ENCODE data around the gene SYNE1.
"Not testable (repeated sequence)": the region's sequence is repeated elsewhere in the genome, so short reads cannot be mapped to it uniquely, and the experiment has no call there.

SYNE1 gene

DNA sequence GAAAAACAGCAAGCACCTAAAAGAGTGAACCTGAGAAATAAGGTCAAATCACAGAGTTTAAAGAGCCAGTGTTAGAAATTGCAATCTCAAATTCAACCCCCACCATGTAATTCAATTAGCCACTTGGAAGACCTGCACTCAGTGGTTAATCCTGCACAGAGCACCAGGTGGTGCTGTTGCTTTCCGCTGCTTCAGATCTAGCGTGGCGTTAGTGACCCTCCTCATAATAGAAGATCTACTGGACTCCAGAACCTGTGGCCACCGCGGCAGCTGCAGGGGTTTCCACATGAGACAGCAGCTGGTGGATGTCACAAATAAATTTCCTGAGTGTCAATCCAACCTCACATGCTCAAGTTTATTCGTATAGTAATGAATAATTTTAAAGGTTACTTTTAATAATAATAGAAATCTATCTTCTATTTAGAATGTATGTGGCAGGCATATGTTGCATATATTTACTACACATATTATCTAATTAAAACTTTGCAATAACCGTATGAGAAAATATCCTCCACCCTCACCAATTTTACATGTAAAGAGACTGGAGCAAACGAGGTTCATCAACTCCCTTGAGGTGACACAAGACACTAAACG, 84.4 kb downstream of the SYNE1 start:
- TF ChIP-seq, protein P1, sequence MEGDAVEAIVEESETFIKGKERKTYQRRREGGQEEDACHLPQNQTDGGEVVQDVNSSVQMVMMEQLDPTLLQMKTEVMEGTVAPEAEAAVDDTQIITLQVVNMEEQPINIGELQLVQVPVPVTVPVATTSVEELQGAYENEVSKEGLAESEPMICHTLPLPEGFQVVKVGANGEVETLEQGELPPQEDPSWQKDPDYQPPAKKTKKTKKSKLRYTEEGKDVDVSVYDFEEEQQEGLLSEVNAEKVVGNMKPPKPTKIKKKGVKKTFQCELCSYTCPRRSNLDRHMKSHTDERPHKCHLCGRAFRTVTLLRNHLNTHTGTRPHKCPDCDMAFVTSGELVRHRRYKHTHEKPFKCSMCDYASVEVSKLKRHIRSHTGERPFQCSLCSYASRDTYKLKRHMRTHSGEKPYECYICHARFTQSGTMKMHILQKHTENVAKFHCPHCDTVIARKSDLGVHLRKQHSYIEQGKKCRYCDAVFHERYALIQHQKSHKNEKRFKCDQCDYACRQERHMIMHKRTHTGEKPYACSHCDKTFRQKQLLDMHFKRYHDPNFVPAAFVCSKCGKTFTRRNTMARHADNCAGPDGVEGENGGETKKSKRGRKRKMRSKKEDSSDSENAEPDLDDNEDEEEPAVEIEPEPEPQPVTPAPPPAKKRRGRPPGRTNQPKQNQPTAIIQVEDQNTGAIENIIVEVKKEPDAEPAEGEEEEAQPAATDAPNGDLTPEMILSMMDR (IDR thresholded peaks at IDR 0.05; ENCODE audit: borderline replicate concordance, insufficient read depth, low read depth, low read length): peak; percentile 72
- no peak overlapping the region for H3K4me3 ChIP-seq (ENCODE audit: low read depth, low read length)

DNA sequence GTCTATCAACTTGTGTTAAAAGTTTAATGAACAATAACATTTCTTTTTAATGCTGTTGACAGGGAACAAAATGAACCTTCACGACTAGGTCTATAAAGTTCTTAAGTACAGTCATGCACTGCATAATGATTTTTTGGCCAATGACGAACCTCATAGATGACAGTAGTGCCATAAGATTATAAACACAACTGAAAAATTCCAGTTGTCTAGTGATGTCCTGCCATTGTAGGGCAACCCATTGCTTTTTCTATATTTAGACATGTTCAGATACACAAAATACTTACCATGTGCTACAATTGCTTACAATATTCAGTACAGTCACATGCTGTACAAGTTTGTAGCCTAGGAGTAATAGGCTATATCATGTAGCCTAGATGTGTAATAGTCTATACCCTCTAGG, 93.6 kb downstream of the SYNE1 start:
- no peak overlapping the region for H3K4me3 ChIP-seq (ENCODE audit: low read depth, low read length)
- TF ChIP-seq, protein P1 (IDR thresholded peaks at IDR 0.05; ENCODE audit: borderline replicate concordance, insufficient read depth, low read depth, low read length): no peak

DNA sequence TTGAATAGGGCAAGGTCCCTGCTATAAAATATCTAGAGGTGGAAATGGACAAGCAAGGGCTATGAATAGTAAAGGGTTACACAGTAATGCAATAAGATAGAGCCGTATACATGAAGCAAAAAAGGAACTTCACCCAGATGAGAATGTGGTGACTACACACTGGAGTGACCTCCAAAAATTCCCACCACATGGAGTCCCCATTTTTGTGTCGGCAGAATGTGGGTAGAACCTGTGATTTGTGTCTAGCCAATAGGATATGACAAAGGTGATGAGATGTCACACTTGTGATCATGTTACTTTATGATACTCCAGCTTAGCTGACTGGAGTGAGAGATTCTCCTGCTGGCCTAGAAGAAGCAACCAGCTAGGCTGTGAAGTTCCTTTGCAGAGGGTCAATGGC, 96.8 kb downstream of the SYNE1 start:
- TF ChIP-seq, protein P1 (IDR thresholded peaks at IDR 0.05; ENCODE audit: borderline replicate concordance, insufficient read depth, low read depth, low read length): no peak
- no peak overlapping the region for H3K4me3 ChIP-seq (ENCODE audit: low read depth, low read length)

DNA sequence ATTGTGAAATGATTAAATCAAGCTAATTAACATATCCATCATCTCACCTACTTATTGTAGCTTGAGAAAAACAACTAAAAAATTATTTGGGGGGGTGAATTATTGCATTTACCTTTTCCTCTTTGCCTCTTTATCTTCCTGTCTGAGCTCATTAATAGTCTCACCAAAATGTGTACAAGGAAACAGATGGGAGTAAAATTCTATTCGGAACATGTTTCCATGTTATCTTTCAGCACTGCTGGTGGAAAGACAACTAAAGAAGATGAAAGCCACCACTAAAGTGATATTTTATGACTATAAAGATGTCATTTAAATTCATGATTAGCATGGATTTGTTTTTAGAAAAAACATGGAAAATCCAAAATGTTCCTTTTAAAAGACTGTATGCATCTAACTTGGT, 102.6 kb downstream of the SYNE1 start:
- no peak overlapping the region for H3K4me3 ChIP-seq (ENCODE audit: low read depth, low read length)
- TF ChIP-seq, protein P1 (IDR thresholded peaks at IDR 0.05; ENCODE audit: borderline replicate concordance, insufficient read depth, low read depth, low read length): no peak

DNA sequence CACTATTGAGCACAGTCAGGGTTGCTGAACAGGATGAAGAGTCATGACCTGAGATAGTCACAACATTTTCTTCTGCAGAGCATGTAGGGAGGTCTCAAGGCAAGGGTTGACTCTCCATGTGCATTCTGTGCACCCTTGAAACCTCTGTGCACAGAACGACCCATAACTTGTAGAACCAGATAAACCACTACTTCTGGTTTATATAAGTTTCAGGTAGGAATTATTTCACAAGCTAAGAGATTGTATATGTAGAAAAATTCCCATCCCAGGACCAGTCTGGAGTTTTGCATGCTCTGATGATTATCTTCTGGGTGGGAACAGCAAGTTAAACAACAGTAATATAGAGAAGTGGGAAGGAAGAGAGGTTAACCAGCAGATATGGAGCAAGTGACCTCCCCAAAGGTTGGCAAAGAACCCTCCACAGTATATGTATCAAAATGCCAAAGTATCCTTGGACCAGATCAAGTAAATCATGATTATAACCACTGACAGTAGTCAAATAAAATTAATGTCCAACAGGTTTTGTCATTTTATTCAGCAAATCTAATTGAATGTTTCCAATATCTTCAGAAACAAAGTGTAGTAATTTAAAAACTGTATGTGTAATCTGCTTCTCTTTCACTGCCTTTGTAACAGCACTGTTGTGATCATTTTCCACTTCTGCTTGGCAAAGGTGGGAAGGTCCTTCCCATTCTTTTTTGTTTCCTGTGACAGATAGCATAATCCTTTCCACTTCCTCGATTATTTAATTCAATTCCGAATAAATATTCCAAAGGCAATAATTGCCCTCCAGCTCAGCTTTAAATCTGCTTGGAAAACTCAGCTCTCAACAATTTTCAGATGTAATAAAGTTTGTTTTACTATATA, 104.4 kb downstream of the SYNE1 start:
- TF ChIP-seq, protein P1 (IDR thresholded peaks at IDR 0.05; ENCODE audit: borderline replicate concordance, insufficient read depth, low read depth, low read length): no peak
- H3K4me3 ChIP-seq (ENCODE audit: low read depth, low read length): no peak overlapping the region

DNA sequence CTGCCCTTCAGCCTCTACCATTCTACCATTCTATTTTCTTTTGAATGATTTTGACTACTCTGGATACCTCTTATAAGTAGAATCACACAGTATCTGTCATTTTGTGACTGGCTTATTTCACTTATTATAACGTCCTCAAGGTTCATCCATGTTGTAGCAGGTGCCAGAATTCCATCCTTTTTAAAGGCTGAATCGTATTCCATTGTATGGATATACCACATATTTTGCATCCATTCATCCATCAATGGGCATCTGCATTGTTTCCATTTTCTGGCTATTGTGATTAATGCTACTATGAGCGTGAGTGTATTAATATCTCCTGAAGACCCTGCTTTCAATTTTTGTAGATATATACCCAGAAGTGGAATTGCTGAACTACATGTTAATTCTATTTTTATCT, 105.5 kb downstream of the SYNE1 start:
- TF ChIP-seq, protein P1 (IDR thresholded peaks at IDR 0.05; ENCODE audit: borderline replicate concordance, insufficient read depth, low read depth, low read length): no peak
- H3K4me3 ChIP-seq (ENCODE audit: low read depth, low read length): no peak overlapping the region

DNA sequence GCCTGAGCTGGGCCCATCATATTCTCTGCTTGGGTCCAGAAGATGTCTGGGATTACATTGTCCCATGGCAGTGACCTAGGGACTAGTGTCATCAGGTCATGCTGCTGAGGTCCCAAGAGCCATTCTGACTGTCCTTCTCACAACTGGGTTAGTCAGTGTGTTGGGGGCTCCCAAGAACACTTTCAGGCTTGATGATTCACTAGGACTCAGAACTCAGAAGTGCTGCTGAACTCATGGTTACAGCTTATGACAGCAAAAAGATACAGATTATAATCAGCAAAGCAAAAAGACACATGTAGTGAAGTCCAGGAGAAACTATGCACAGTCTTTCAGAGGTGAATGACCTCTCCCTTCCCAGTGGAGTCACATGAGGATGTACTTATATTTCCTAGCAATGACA, 107.8 kb downstream of the SYNE1 start:
- TF ChIP-seq, protein P1 (IDR thresholded peaks at IDR 0.05; ENCODE audit: borderline replicate concordance, insufficient read depth, low read depth, low read length): no peak
- no peak overlapping the region for H3K4me3 ChIP-seq (ENCODE audit: low read depth, low read length)

DNA sequence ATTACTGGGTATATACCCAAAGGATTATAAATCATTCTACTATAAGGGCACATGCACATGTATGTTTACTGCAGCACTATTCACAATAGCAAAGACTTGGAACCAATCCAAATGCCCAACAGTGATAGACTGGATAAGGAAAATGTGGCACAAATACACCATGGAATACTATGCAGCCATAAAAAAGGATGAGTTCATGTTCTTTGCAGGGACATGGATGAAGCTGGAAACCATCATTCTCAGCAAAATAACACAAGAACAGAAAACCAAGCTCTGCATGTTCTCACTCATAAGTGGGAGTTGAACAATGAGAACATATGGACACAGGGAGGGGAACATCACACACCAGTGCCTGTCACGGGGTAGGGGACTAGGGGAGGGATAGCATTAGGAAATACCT, 123.0 kb downstream of the SYNE1 start:
- not testable (repeated sequence) for H3K4me3 ChIP-seq (ENCODE audit: low read depth, low read length)
